K562 (cell line): ENCODE results near the gene MIP. TPM values are rescaled to one million over a fixed set of nuclear protein-coding genes. Genes with fewer than 3 reads are reported as not detected.

ENCODE experiments used
- ATF1 ChIP-seq, 2 experiments: fragments of 450-650 bp in 1 of 2; IDR thresholded peaks; 2 replicates each; pipeline ENCODE4 v1.6.1; 2016; ENCODE audit warnings: missing compliant biosample characterization in 1 of 2, missing genetic modification characterization in 1 of 2
- CREB3 ChIP-seq: fragments of 450-650 bp; conservative IDR thresholded peaks from 2 replicates; pipeline ENCODE4 v1.6.1; 2016; ENCODE audit warnings: missing genetic modification characterization, low read depth, mild to moderate bottlenecking, missing compliant biosample characterization, moderate library complexity
- CTCF ChIP-seq, 3 experiments: IDR thresholded peaks in 2 of 3; conservative IDR thresholded peaks in 1 of 3; 2 replicates each; pipeline ENCODE4 v1.5.1; 2011 to 2012; ENCODE audit warnings: low read length in 3 of 3, mild to moderate bottlenecking in 3 of 3, control low read depth in 2 of 3, improper control_type of control experiment in 1 of 3, inconsistent platforms in 1 of 3, low read depth in 1 of 3, mixed read lengths in 1 of 3, moderate library complexity in 1 of 3; ENCODE audit not compliant: insufficient read depth in 2 of 3
- FOXK1 ChIP-seq: sonication (generic); formaldehyde crosslinking; IDR thresholded peaks from 2 replicates; pipeline ENCODE4 v1.8.0; 2022; ENCODE audit warnings: missing genetic modification reagents, mild to moderate bottlenecking, borderline replicate concordance
- GTF2B ChIP-seq: IDR thresholded peaks from 2 replicates; pipeline ENCODE4 v1.6.1; 2011; ENCODE audit not compliant: insufficient read length; ENCODE audit errors: extremely low read depth
- NFATC3 ChIP-seq: fragments of 450-650 bp; IDR thresholded peaks from 2 replicates; pipeline ENCODE4 v1.6.1; 2017; ENCODE audit warnings: mild to moderate bottlenecking
- POLR3A ChIP-seq: IDR thresholded peaks from 2 replicates; pipeline ENCODE4 v1.6.1; 2011; ENCODE audit warnings: borderline replicate concordance, mild to moderate bottlenecking, moderate library complexity; ENCODE audit not compliant: insufficient read length, insufficient read depth; ENCODE audit errors: extremely low read depth
- POLR3G ChIP-seq: IDR thresholded peaks from 2 replicates; pipeline ENCODE4 v1.6.1; 2011; ENCODE audit not compliant: insufficient read length, insufficient replicate concordance; ENCODE audit errors: extremely low read depth
- PREB ChIP-seq: sonication (generic); formaldehyde crosslinking; IDR thresholded peaks from 2 replicates; pipeline ENCODE4 v1.8.1; 2023; ENCODE audit warnings: mild to moderate bottlenecking, missing genetic modification reagents
- SMAD2 ChIP-seq: fragments of 150-350 bp; IDR thresholded peaks from 2 replicates; pipeline ENCODE4 v1.6.1; 2014; ENCODE audit warnings: low read depth, mild to moderate bottlenecking, low read length
- SMARCA5 ChIP-seq: fragments of 450-650 bp; IDR thresholded peaks from 2 replicates; pipeline ENCODE4 v1.6.1; 2016
- SNRNP70 ChIP-seq: fragments of 200-400 bp; formaldehyde crosslinking; optimal IDR thresholded peaks from 2 replicates; pipeline ENCODE3; 2017; ENCODE audit warnings: low read depth, low read length
- SPI1 ChIP-seq: IDR thresholded peaks from 2 replicates; pipeline ENCODE4 v1.6.1; 2011; ENCODE audit warnings: low read depth, low read length, control low read depth, borderline replicate concordance
- TFE3 ChIP-seq: fragments of 450-650 bp; formaldehyde crosslinking; IDR thresholded peaks from 2 replicates; pipeline ENCODE4 v1.4.0; 2020; ENCODE audit warnings: mild to moderate bottlenecking, mixed read lengths
- THRAP3 ChIP-seq: fragments of 450-650 bp; IDR thresholded peaks from 2 replicates; pipeline ENCODE4 v1.6.1; 2016; ENCODE audit warnings: mild to moderate bottlenecking, inconsistent platforms, borderline replicate concordance
- TRIM24 ChIP-seq, 2 experiments: fragments of 450-650 bp; IDR thresholded peaks; 2 replicates each; pipeline ENCODE4 v1.6.1; 2016
- TRIM28 ChIP-seq: fragments of 450-650 bp; IDR thresholded peaks from 2 replicates; pipeline ENCODE4 v1.6.1; 2017
- ZBTB1 ChIP-seq: sonication (generic); formaldehyde crosslinking; IDR thresholded peaks from 2 replicates; pipeline ENCODE4 v1.8.1; 2023; ENCODE audit warnings: missing genetic modification reagents, low read depth, mild to moderate bottlenecking, borderline replicate concordance
- ZFX ChIP-seq: sonication (generic); formaldehyde crosslinking; IDR thresholded peaks from 2 replicates; pipeline ENCODE4 v1.8.0; 2022; ENCODE audit warnings: mild to moderate bottlenecking, missing genetic modification reagents, moderate library complexity
- ZNF316 ChIP-seq: fragments of 450-650 bp; IDR thresholded peaks from 2 replicates; pipeline ENCODE4 v1.6.1; 2016
- ZNF655 ChIP-seq: fragments of 250-450 bp; sonication (Bioruptor Pico); IDR thresholded peaks from 2 replicates; pipeline ENCODE4 v1.5.0; 2021
- polyA plus RNA-seq, 8 experiments: library from polyadenylated mRNA; depleted of rRNA in 4 of 8; stranded (reverse) in 5 of 8; unstranded in 3 of 8; fragments of >200 nt; fragmentation: Nextera tagmentation in 2 of 8; fragmentation: Illumina TruSeq in 1 of 8; extraction: Ambion mirVana in 2 of 8; extraction: Trizol in 1 of 8; gene quantifications; 2 replicates each; pipeline versions ENCODE4 v1.2.1 to v1.2.3, GENCODE V29; 2011 to 2014; ENCODE audit warnings: inconsistent platforms in 1 of 8, missing spikeins in 1 of 8
- total RNA-seq, 7 experiments: library from RNA; depleted of rRNA in 6 of 7; stranded (reverse); fragments of >200 nt in 6 of 7; fragmentation: Illumina TruSeq in 2 of 7; extraction: Trizol in 2 of 7; gene quantifications; 2 replicates each; pipeline versions ENCODE4 v1.2.1 to v1.2.3, GENCODE V29; 2011 to 2021; ENCODE audit warnings: low replicate concordance in 1 of 7

The MIP gene
- total and polyA plus RNA-seq, 9 of the 15 experiments (the other 6 are each of a cell fraction or from before 2014, with no cell fraction given) = 0.09 to 0.36 (median 0.19) TPM; not detected in 5

- TF ChIP-seq ZFX (CRISPR knock-in tag) = peak; percentile 76
- TF ChIP-seq SMAD2 = no peak
- TF ChIP-seq FOXK1 = no peak
- TF ChIP-seq ZNF316 = no peak
- peak; percentile 45 to 52 (median 50) for TF ChIP-seq CTCF (IDR thresholded peaks at IDR 0.05 in 2 of 3, conservative IDR thresholded peaks at IDR 0.05 in 1 of 3; ENCODE audit: insufficient read depth in 2 of 3, low read depth in 1 of 3, low read length in 3 of 3)
- TF ChIP-seq NFATC3 = no peak
- no peak for TF ChIP-seq TRIM28
- TF ChIP-seq TRIM24 (IDR thresholded peaks at IDR 0.05) = no peak
- TF ChIP-seq GTF2B = no peak
- no peak for TF ChIP-seq THRAP3
- no peak for TF ChIP-seq POLR3G
- TF ChIP-seq SPI1 = no peak
- TF ChIP-seq POLR3A = no peak
- no peak for TF ChIP-seq ZBTB1 (CRISPR knock-in tag)
- TF ChIP-seq TFE3 = peak; percentile 44; the same call in 1 of the 2 replicates
- TF ChIP-seq CREB3 = no peak
- peak; percentile 93 for TF ChIP-seq ATF1 (CRISPR knock-in tag; IDR thresholded peaks at IDR 0.05)
- peak; percentile 99 for TF ChIP-seq ATF1 (tag; IDR thresholded peaks at IDR 0.05)
- TF ChIP-seq ZNF655 (CRISPR knock-in tag) = no peak
- TF ChIP-seq SNRNP70 = no peak
- TF ChIP-seq PREB (CRISPR knock-in tag) = no peak
- TF ChIP-seq SMARCA5 = no peak
Observed at GRCh38 chr12:56468216-56469006, 14.0 kb upstream of the MIP start, which contains the start of gene SPRYD4 (continued).
